Ishikawa (cell line): ENCODE results near the gene AATK.

Experiments used
- CEBPB ChIP-seq: IDR thresholded peaks from 2 replicates; pipeline ENCODE4 v1.6.1; 2012
- CREB1 ChIP-seq: IDR thresholded peaks from 2 replicates; pipeline ENCODE4 v1.6.1; 2012; ENCODE audit warnings: low read depth
- EGR1 ChIP-seq: IDR thresholded peaks from 2 replicates; pipeline ENCODE4 v1.6.1; 2012
- EP300 ChIP-seq: IDR thresholded peaks from 2 replicates; pipeline ENCODE4 v1.6.1; 2012; ENCODE audit warnings: borderline replicate concordance
- FOXM1 ChIP-seq: IDR thresholded peaks from 2 replicates; pipeline ENCODE4 v1.6.1; 2012; ENCODE audit warnings: low read depth, borderline replicate concordance
- MAX ChIP-seq: IDR thresholded peaks from 2 replicates; pipeline ENCODE4 v1.6.1; 2012
- NFIC ChIP-seq: IDR thresholded peaks from 2 replicates; pipeline ENCODE4 v1.6.1; 2012
- RAD21 ChIP-seq: IDR thresholded peaks from 2 replicates; pipeline ENCODE4 v1.6.1; 2012; ENCODE audit warnings: low read depth
- REST ChIP-seq: IDR thresholded peaks from 2 replicates; pipeline ENCODE4 v1.6.1; 2012; ENCODE audit warnings: low read depth, mild to moderate bottlenecking
- TAF1 ChIP-seq: IDR thresholded peaks from 2 replicates; pipeline ENCODE4 v1.6.1; 2012; ENCODE audit warnings: low read depth, mild to moderate bottlenecking
- TCF12 ChIP-seq: IDR thresholded peaks from 2 replicates; pipeline ENCODE4 v1.6.1; 2012; ENCODE audit warnings: low read depth
- USF1 ChIP-seq: IDR thresholded peaks from 2 replicates; pipeline ENCODE4 v1.6.1; 2012
- YY1 ChIP-seq: IDR thresholded peaks from 2 replicates; pipeline ENCODE4 v1.6.1; 2012; ENCODE audit warnings: low read depth
- ZBTB7A ChIP-seq: IDR thresholded peaks from 2 replicates; pipeline ENCODE4 v1.6.1; 2012; ENCODE audit warnings: low read depth

- TF ChIP-seq TAF1 (no peak), ZBTB7A (no peak), USF1 (no peak), EP300 (no peak), FOXM1 (no peak), YY1 (no peak), TCF12 (no peak), CREB1 (no peak), REST (no peak), EGR1 (no peak), NFIC (no peak), RAD21 (no peak), CEBPB (no peak), MAX (no peak)
These were observed 28.3 kb upstream of the AATK start for GRCh38 chr17:81194225-81194760.
